ENCODE results near the gene BRD4.

DNA sequence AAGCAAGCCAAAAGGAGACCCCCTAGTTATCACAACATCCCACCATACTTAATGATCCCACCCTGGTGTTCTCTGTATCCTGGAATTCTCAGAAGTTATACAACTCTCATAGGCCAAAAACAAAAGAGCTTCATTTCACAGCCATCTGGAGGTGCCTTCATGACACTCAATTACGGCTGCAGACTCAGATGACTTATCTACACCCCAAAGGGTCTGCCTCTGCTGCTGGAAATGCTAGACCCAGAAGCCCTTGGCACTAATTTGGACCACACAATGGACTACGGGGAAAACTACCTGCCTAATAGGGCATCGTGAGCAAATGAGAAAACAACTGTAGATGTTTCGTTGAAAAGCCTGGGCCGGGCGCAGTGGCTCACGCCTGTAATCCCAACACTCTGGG lies 40.2 kb downstream of the BRD4 start:
- TF ChIP-seq, protein P1, sequence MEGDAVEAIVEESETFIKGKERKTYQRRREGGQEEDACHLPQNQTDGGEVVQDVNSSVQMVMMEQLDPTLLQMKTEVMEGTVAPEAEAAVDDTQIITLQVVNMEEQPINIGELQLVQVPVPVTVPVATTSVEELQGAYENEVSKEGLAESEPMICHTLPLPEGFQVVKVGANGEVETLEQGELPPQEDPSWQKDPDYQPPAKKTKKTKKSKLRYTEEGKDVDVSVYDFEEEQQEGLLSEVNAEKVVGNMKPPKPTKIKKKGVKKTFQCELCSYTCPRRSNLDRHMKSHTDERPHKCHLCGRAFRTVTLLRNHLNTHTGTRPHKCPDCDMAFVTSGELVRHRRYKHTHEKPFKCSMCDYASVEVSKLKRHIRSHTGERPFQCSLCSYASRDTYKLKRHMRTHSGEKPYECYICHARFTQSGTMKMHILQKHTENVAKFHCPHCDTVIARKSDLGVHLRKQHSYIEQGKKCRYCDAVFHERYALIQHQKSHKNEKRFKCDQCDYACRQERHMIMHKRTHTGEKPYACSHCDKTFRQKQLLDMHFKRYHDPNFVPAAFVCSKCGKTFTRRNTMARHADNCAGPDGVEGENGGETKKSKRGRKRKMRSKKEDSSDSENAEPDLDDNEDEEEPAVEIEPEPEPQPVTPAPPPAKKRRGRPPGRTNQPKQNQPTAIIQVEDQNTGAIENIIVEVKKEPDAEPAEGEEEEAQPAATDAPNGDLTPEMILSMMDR (IDR thresholded peaks at IDR 0.05): no peak
- TF ChIP-seq POLR2A (IDR thresholded peaks at IDR 0.05): no peak
